Amygdala (tissue), 56 donors: ENCODE measurements around the gene DUSP5.
"Not testable (repeated sequence)": the region's sequence is repeated elsewhere in the genome, so short reads cannot be mapped to it uniquely, and the experiment has no call there.

ENCODE experiments used
- DNase-seq, 56 donors: peaks; one replicate each; lab custom pipeline; 2025; lab: John Stamatoyannopoulos, UW

Gene DUSP5, protein sequence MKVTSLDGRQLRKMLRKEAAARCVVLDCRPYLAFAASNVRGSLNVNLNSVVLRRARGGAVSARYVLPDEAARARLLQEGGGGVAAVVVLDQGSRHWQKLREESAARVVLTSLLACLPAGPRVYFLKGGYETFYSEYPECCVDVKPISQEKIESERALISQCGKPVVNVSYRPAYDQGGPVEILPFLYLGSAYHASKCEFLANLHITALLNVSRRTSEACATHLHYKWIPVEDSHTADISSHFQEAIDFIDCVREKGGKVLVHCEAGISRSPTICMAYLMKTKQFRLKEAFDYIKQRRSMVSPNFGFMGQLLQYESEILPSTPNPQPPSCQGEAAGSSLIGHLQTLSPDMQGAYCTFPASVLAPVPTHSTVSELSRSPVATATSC

DNA sequence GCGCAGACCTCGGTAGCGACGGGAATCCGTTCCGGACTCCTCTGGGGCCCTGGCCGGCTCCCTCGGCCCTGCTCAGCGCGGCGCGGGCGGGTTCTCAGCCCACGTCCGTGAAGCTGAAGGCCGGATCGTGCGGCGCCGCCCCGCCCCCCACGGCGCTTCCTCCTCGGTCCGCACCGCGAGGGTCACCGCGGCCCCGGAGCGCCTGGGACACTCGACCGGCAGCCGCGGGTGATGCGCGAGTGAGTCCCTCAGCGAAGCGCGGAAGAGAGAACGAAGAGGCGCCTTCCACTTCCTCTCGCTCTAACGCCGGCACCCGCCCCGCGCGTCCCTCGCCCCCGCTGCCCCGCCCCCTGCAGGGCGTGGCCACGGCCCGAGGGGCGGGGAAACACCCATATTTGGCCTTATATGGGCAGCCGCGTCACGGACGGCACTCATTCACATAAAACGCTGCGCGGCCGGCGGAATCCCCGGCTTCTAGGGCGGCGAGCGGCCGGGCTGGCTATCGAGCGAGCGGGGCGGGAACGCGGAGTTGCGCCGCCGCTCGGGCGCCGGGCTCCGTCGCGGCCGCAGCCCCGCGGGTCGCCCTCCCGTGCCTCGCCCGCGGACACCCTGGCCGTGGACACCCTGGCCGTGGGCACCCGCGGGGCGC, at the start of gene DUSP5:
Gene DUSP5, plus strand, starts transcription at position 470 of the 649 bp plus-strand sequence. CDS start 215 bp downstream, outside the sequence.
- DNase-seq = peak; percentile 7 to 95 (median 80)

DNA sequence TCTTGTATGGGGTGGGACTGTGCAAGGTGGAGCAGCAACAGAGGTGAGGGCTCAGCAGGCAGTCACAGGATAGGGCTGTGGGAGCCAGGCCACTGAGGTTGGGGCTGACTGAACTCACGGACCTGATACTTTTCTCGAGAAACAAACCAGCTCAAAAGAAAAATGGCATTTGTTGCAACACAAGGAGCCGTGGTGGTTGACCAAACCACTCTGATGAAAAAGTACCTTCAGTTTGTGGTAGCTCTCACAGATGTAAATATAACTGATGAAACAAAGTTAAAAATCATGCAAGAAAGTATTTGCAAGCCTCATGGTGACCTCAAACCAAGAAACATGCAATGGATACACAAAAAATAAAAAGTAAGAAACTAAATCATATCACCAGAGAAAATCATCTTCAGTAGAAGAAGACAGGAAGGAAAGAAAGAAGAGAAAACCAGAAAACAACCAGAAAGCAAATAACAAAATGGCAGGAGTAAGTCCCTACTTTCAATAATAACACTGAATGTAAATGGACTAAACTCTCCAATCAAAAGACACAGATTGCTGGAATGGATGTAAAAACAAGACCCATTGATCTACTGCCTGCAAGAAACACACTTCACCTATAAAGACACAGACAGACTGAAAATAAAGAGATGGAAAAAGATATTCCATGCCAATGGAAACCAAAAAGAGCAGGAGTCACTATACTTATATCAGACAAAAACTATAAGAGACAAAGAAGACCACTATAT, 48.9 kb upstream of the DUSP5 start:
- DNase-seq = no peak

DNA sequence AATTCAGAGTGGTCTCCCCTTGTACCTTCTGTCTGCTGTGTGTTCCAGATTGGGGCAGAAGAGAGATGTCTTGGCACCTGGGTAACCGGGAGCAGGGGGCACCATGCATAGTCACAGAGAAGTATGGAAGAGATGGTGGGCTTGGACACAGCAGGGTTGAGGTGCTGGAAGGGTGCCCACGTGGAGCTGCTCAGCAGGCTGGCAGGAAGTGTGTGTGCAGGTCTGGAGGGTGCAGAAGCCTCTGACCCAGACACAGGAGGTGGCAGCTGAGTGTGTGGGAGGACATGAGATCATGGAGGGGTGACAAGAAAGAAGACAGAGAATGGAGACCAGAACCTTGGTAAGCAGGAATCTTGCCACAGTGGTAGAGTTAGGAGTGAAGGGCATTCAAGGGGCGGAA, 42.3 kb upstream of the DUSP5 start:
- no peak for DNase-seq

DNA sequence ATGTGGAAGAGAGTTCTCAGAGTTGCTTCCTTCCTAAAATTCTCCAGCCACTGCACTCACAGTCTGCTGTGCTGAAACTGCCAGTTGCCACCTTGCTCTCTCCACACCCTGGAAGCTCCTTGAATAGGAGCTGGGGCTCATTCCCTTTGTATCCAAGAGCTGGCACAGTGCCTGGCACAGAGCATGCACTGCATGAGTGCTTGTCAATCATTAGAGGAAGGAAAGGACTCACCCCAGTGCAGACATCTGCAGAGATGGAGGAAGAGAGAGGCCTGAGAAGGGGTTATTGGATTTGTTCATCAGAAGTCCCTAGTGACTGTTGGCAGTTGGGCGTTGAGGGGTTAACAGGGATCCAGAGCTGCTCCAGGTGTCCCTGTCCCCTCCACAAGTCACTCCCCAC, 41.7 kb upstream of the DUSP5 start:
- no peak for DNase-seq

DNA sequence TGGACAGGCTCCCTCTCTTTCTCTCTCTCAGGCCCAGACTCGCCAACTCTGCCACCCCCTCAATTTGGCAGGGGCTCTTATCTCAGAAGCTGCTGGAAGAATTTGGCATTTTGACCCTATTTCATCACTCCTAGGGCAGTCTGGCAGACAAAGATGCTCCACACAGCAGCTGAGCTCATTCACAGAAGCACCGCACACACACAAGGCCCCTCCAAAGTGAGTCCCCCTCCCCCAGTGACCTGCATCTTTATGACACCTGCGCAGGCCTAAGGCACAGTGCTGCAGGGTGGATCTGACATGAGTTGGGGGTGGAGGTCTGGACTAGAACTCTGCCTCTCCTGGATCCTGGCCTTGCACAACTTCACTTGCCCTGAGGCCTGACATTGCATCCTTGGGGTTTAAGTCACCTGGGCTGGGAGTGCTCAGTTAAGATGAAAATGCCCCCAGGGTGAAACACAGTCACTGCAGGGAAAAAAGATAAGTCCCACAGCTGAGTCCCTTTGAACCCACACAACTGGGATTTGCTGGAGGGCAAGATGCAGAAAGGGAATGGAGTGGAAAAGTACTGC, 41.1 kb upstream of the DUSP5 start:
- DNase-seq = no peak

DNA sequence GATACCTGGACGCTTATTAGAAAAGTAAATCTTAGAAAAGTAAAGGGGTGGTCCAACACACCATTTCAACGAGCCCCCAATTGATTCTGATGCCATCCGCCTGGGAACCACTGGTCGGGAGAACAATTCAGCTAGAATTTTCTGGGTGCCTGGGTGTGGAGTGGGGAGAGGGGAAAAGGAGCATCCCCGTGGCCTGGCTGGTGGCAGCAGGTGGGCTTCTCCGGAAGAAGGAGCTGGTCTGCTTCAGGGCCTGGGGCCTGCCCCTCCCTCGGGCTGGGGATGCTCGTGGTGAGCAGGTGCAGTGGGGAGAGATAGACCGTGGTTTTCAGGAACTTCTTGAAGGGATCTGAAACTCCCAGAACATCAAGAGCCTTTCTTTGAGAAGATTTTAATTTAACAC, 39.9 kb upstream of the DUSP5 start:
- DNase-seq = no peak

DNA sequence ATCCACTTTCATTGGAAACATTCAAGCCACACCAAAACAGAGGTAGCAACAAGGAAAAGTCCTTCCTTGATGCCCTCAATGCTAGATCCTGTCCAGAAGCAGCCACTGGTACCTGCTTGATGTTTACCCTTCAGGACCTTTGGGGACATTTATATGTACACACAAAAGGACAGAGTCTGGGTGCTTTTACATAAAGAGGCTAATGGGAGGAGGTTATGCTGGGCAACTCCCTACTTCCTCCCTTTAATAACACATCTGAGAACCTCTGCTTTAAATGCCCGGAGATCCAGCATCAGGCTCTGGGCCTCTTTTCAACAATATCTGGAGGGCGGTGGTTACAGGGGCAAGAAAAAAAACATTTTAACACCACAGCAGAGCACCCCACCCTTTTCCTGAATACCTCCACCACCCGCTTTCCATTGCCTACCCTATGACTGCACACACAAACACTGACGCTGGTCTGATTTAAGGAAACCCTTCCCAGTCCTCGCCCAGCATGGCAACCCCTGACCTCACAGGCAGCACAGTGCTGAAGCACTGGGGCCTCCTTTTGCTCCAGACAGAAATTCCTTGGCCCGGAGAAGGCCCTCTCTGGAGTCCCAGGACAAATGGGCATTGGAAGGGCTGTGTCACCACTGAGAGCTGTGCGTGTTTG, 39.3 kb upstream of the DUSP5 start:
- DNase-seq = no peak

DNA sequence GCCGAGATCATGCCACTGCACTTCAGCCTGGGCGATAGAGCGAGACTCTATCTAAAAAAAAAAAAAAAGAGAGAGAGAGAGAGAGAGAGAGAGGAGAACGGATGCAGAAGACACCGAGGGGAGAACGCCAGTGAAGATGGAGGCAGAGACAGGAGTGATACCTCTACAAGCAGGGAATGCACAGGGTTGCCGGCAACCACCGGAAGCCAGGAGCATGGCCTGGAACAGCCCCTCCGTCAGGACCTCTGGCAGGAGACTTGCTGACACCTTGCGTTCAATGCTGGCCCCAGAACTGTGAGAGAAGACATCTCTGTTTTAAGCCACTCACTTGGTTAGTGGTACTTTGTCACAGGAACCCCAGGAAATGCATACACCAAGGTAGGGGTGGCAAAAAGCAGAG, 38.1 kb upstream of the DUSP5 start:
- DNase-seq = no peak

DNA sequence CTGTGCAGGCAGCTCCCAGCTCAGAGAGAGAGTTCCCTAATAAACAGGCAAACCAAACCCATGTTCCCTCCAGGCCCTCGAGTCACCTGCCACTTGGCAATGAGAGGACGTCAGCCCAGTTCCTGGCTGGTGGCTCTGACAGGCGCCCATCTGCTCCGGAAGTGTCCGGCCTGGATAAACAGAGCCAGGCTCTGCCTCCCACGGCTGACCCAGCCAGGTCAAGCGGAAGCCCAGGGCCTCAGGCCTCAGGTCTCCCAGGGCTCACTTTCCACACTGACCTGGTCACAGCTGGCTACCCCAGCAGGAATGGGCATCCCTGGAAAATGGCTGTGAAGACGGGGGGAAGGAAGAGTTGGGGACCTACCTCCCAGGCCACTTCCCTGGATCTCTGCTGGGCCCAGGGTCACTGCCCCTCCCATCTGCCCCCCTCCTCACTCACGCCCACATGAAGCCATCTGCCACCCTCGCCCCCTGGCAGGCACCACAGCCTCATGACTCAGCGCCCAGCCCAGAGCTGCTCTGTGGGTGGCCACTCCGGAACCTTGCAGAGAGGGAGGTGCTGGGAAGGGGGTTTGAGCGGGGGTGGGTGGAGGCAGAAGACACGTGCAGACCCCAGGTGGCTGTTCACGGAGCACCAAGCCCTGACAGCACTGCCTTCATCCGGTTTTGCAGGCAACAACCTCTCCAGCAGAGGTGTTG, 37.4 kb upstream of the DUSP5 start:
- DNase-seq = peak in 3 of 56 donors; percentile 16 to 41 (median 18)

DNA sequence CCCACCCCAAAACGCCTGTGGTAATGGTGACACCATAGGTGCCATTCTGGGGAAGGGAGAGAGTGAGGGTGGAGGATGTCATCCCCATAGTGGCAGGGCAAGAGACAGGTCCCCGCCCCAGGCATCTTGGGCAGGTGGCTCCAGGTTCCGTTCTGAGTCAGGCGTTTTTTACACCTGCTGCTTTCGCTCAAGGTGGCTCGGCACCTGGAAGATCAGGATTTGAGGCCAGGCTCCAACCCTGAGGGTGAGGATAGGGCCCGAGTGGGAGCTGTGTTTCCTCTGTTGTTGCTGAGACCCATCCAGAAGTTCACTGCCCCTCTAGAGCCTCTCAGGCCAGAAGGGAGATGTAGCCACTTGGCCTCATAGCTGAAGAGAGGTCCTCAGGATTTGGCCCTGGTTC, 36.6 kb upstream of the DUSP5 start:
- DNase-seq = no peak

DNA sequence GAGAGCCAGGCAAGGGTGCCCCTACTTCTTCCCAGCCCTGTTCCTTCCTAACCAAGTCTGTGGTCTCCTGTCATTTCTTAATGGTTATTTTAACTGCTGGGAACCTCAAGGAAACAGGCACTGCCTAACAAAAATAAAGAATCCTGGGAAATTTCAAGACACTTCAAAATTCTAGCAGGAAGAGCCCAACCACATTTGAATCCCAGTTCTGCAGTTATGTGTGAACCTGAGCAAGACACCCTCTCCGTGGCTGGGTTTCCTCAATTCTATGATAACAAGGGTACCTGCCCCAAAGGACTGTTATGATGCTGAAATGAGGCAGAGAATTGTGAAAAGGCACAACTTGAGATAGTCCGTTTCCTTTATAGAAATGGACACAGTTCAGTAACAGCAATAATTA, 36.2 kb upstream of the DUSP5 start:
- DNase-seq = no peak

DNA sequence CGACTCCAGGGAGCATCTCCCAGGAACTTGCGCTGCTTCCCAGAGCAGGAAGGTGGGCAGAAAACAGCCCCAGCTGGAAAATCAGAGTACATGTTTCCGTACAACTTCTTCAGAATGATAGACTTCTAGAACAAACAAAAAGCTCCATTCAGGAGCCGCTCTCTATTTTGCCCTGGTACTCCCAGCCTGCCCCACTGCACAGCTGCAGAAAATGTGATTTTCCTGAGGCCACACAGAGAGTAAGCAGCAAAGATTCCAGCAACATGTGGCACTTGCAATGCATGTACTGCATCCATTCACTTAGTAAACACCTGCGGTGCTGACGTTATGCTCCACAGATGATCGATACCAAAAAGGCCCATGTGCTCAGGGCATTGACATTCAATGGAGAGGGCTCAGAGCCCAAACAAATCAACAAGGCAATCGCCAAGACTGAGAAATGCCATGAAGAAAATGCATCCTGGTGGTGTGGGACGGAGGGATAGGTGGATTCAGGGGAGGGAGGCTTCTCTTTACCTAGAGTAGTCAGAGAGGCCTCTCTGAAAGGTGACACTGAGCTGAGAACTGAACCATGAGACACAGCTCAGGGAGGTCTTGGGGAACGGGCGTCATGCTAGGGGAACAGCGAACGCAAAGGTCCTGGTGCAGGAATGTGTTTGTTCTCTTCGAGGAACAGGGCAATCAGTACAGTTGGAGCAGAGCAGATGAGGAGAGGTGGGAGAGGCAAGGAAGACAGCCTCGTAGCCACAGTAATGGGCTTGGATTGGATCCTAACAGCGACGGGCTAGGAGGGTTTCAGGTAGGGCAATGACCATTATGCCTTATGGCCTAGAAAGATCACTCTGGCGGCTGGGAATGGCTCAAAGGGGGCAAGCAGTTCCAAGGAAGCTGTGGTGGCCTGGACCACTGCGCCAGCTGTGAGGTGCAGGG, 35.3 kb upstream of the DUSP5 start:
- no peak for DNase-seq

DNA sequence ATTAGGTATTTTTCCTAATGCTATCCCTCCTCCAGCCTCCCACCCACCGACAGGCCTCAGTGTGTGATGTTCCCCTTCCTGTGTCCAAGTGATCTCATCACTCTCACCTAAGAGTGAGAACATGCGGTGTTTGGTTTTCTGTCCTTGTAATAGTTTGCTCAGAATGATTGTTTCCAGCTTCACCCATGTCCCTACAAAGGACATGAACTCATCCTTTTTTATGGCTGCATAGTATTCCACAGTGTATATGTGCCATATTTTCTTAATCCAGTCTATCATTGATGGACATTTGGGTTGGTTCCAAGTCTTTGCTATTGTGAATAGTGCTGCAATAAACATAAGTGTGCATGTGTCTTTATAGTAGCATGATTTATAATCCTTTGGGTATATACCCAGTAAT, 29.4 kb upstream of the DUSP5 start:
- not testable (repeated sequence) for DNase-seq

DNA sequence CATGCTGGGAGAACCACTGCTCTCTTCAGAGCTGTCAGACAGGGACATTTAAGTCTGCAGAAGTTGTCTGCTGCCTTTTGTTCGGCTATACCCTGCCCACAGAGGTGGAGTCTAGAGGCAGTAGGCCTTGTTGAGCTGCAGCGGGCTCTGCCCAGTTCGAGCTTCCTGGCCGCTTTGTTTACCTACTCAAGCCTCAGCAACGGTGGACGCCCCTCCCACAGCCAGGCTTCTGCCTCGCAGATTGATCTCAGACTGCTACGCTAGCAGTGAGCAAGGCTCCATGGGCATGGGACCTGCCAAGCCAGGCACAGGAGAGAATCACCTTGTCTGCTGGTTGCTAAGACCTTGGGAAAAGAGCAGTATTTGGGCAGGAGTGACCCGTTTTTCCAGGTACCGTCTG, 27.2 kb upstream of the DUSP5 start:
- DNase-seq = not testable (repeated sequence)

DNA sequence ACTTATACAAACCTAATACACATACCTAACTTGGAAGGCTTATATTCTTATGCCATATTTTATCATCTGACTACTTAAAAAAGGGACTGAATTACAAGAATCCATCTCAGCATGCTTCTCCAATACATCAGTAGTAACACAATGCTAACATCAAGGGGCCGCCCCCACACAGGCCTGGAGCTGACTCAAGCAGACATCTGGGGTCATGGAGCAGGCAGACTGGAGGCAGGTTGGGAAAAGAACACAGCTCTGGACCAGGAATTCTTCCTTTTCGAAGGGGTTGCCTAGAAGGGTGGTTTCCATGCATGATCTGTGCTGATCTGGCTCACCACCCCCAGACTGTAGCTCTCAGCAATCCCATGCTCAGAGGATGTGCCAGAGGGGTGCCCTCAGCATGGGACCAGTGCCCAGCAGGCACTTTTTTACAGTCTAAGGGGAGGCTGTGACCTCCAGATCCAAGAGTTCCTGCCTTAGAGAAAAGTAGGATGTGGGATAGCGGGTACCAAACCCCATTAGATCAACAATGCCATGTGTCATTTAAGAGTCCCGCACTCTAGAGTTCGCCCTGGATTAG, 26.1 kb upstream of the DUSP5 start:
- no peak for DNase-seq

DNA sequence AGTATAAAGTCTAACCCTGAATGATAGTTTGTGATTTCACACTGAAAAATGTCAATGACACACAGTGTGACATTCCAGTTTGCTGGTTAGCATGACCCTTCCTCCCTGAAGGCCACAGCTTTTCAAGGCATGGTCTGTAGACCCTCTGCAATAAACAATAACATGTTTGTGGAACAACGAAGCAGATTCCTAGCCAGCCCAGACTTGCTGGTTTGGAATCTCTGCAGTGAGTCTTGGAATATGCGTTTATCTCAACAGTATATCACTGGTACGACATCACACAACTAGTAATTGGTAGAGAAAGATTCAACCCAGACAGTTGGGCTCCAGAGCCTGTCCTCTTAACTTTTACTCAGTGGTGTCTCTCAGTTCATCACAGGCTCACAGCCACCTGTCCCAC, 23.7 kb upstream of the DUSP5 start:
- DNase-seq = no peak

DNA sequence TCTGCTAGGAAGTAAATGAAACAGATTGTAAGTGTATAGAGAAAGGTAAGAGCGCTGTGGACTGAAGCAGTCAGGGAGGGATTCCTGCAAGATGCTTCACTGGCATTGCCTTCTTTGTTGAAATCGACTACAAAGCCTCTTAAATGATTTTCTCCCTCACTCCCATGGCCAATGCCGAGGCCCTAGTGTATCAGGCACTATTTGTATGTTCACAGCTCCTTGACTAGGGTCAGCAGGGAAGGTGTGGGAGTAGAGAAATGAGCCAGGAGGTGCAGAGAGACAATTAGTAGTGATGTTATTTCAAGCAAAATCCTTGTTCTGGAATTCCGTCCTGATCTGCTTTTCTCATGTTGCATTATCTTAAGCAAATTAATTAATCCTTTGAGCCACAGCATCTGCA, 22.9 kb upstream of the DUSP5 start:
- no peak for DNase-seq

DNA sequence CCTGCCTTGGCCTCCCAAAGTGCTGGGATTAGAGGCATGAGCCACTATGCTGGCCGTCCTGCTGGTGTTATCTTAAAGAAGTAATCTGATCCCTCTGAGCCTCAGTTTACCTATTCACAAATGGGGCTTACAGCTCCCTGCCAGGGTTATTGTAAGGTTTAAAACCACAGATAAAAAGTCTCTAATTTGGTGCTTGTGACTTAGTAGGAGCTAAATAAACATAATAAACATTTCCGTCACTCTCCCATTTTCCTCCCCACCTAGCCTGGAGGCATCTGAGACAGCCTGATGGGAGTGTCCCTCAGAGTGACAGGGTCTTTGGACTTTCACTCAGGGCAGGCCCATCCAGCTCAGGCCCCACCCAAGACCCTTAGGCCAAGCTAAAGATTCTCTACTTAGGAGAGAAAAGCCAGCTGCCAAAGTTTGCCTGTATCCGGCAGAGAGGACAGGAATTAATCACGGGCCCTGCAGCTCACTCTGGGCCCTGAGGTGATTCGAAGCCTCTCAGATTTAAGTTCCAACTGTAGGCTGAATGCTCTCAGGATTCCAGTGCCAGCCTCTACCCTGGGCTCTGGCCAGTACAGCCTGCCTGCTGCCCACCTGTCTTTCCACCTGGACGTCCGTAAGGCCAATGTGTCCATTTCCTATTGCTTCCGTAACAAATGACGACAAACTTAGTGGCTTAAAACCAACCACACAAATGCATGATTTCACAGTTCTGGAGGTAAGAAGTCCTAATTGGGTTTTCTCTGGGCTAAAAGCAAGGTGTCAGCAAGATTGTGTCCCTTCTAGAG, 21.8 kb upstream of the DUSP5 start:
- DNase-seq = no peak
